HepG2 (cell line): ENCODE data around the gene ABHD15.

Experiments
- GTF3A ChIP-seq: sonication (generic); formaldehyde crosslinking; conservative IDR thresholded peaks from 2 replicates; pipeline ENCODE4 v1.4.0; 2020; ENCODE audit warnings: mild to moderate bottlenecking, missing genetic modification reagents
- HMG20B ChIP-seq: conservative IDR thresholded peaks from 2 replicates; pipeline ENCODE4 v1.6.1; 2016; ENCODE audit warnings: missing genetic modification reagents, missing compliant biosample characterization
- MLX ChIP-seq: IDR thresholded peaks from 2 replicates; pipeline ENCODE4 v1.6.1; 2016
- MNT ChIP-seq: fragments of 450-650 bp; IDR thresholded peaks from 2 replicates; pipeline ENCODE4 v1.6.1; 2016
- NCOA5 ChIP-seq: sonication (generic); formaldehyde crosslinking; IDR thresholded peaks from 2 replicates; pipeline ENCODE4 v1.4.0; 2020; ENCODE audit warnings: missing genetic modification reagents
- NCOR1 ChIP-seq: fragments of 200-600 bp; sonication (generic); IDR thresholded peaks from 2 replicates; pipeline ENCODE4 v1.7.0; 2017; ENCODE audit warnings: antibody characterized with exemption, low read length, borderline replicate concordance
- PCBP1 ChIP-seq: fragments of 200-400 bp; formaldehyde crosslinking; IDR thresholded peaks from 2 replicates; pipeline ENCODE4 v1.6.1; 2017; ENCODE audit warnings: mild to moderate bottlenecking, low read depth, low read length, borderline replicate concordance
- SALL2 ChIP-seq: sonication (generic); formaldehyde crosslinking; IDR thresholded peaks from 2 replicates; pipeline ENCODE4 v1.8.1; 2023; ENCODE audit warnings: mild to moderate bottlenecking, missing genetic modification reagents, inconsistent platforms
- TEAD3 ChIP-seq: optimal IDR thresholded peaks from 2 replicates; pipeline ENCODE3; 2016; ENCODE audit warnings: borderline replicate concordance
- ZFP37 ChIP-seq: sonication (generic); formaldehyde crosslinking; IDR thresholded peaks from 2 replicates; pipeline ENCODE4 v1.4.0; 2020; ENCODE audit warnings: missing genetic modification reagents, borderline replicate concordance
- ZNF646 ChIP-seq: sonication (generic); formaldehyde crosslinking; IDR thresholded peaks from 2 replicates; pipeline ENCODE4 v1.9.0; 2021; ENCODE audit warnings: mild to moderate bottlenecking, missing genetic modification reagents

- no peak for TF ChIP-seq ZFP37
- TF ChIP-seq GTF3A (CRISPR knock-in tag), result no peak
- no peak for TF ChIP-seq HMG20B
- TF ChIP-seq PCBP1, result no peak
- TF ChIP-seq NCOA5 (CRISPR knock-in tag), result no peak
- no peak for TF ChIP-seq SALL2 (CRISPR knock-in tag)
- no peak for TF ChIP-seq MNT
- TF ChIP-seq MLX (CRISPR knock-in tag), result no peak
- no peak for TF ChIP-seq ZNF646 (CRISPR knock-in tag)
- no peak for TF ChIP-seq NCOR1
- no peak for TF ChIP-seq TEAD3 (CRISPR knock-in tag)
Measured at GRCh38 chr17:29510953-29511352, 55.9 kb downstream of the ABHD15 start.
